ENCODE results near the gene CALN1. TPM values are rescaled to one million over a fixed set of nuclear protein-coding genes. Genes with fewer than 3 reads are reported as not detected.

The CALN1 gene
- total RNA-seq, 4 donors from 2014 or later = under 0.01 to 0.33 (median 0.10) TPM; not detected in 1

DNA sequence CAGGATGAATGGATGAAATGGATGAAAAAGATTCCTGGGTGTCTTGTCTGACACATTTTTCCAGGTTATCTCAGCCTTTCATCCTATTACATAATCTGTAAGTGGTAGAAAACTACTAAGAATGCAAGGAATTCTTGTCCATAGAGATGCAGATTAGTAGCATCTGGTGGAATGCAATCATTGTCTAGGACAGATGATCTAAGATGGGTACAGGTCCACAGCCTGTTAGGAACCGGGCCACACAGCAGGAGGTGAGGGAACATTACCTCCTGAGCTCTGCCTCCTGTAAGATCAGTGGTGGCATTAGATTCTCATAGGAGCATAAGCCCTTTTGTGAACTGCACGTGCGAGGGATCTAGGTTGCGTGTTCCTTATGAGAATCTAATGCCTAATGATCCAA is 225.0 kb downstream of the CALN1 start:
- no peak for TF ChIP-seq POLR2A (IDR thresholded peaks at IDR 0.05)
- TF ChIP-seq, protein P1, sequence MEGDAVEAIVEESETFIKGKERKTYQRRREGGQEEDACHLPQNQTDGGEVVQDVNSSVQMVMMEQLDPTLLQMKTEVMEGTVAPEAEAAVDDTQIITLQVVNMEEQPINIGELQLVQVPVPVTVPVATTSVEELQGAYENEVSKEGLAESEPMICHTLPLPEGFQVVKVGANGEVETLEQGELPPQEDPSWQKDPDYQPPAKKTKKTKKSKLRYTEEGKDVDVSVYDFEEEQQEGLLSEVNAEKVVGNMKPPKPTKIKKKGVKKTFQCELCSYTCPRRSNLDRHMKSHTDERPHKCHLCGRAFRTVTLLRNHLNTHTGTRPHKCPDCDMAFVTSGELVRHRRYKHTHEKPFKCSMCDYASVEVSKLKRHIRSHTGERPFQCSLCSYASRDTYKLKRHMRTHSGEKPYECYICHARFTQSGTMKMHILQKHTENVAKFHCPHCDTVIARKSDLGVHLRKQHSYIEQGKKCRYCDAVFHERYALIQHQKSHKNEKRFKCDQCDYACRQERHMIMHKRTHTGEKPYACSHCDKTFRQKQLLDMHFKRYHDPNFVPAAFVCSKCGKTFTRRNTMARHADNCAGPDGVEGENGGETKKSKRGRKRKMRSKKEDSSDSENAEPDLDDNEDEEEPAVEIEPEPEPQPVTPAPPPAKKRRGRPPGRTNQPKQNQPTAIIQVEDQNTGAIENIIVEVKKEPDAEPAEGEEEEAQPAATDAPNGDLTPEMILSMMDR (IDR thresholded peaks at IDR 0.05) = no peak
- Histone ChIP-seq H3K27ac (no peak overlapping the region), H3K9me3 (no peaks in the 10 kb centered on the region), H3K4me3 (replicated peaks in 1 of 3) (no peak overlapping the region), H3K27me3 (no peaks in the 10 kb centered on the region), H3K4me1 (no peaks in the 10 kb centered on the region), H3K36me3 (no peaks in the 10 kb centered on the region)
- DNase-seq = no peak
- intact Hi-C loops (cut with DNase I) = no loop called here
- 88 to 92% methylated on average over 4 of the region's 4 CpGs for WGBS, 2 donors

DNA sequence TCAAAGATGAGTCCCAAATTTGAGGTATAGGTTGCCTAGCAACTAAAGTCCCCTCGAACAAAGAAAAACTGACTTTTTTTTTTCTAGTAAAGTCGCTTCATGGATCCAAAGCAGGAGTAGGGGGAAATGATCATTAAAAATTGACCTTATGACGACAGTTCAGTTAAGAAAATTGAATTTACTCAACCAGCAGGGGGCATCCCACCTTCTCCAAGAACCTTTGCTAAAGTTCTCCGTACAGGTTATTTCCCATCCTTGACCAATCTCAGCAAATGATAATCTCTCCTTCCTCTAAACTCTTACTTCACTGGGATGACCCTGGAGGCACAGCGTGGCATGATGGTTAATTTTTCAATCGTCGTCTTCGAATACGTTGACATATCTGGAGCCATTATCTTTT is 228.3 kb downstream of the CALN1 start:
- WGBS, 2 donors = 79 to 81% methylated on average over 9 of the region's 9 CpGs
- intact Hi-C loops (cut with DNase I) = no loop called here
- Histone ChIP-seq H3K27me3 (no peaks in the 10 kb centered on the region), H3K4me3 (replicated peaks in 1 of 3) (no peak overlapping the region), H3K4me1 (no peaks in the 10 kb centered on the region), H3K27ac (no peak overlapping the region), H3K36me3 (no peaks in the 10 kb centered on the region), H3K9me3 (no peaks in the 10 kb centered on the region)
- DNase-seq = peak in 1 of 2 donors; percentile 14
- TF ChIP-seq, protein P1 (IDR thresholded peaks at IDR 0.05) = peak in 4 of 6 experiments; percentile 8 to 48 (median 40)
- no peak for TF ChIP-seq POLR2A (IDR thresholded peaks at IDR 0.05)

GRCh38 chr7:72182036-72182435 is 230.1 kb downstream of the CALN1 start:
- TF ChIP-seq, protein P1 (IDR thresholded peaks at IDR 0.05) = no peak
- TF ChIP-seq POLR2A (IDR thresholded peaks at IDR 0.05) = no peak
- no peaks in the 10 kb centered on the region for H3K4me1 ChIP-seq
- H3K4me3 ChIP-seq (replicated peaks in 1 of 3) = no peak overlapping the region
- H3K27me3 ChIP-seq = no peaks in the 10 kb centered on the region
- H3K27ac ChIP-seq = no peak overlapping the region
- H3K9me3 ChIP-seq = no peaks in the 10 kb centered on the region
- WGBS, 2 donors = 66 to 79% methylated on average over 4 of the region's 4 CpGs
- no peaks in the 10 kb centered on the region for H3K36me3 ChIP-seq
- no peak for DNase-seq
- intact Hi-C loops (cut with DNase I) = no loop called here

DNA sequence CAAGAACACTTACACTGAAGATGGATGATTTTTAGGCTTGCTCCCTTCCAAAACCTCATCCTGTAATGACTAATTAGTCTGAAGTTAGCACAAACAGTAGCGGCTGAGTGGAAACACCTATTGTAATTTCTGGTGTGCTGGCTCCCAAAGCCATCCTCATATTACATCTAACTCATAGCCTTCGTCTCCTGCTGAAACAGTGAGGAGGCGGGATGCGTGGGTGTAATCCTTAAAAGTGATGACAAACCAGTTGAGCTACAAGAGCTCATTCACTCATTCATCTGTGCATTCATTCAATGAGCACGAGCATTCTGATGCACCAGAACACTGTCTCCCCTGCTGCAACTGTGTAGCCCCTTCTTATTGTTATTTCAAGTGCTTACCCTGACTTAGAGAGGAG is 235.3 kb downstream of the CALN1 start:
- no peak for TF ChIP-seq POLR2A (IDR thresholded peaks at IDR 0.05)
- H3K4me3 ChIP-seq (replicated peaks in 1 of 3) = no peak overlapping the region
- H3K27me3 ChIP-seq = no peaks in the 10 kb centered on the region
- no peaks in the 10 kb centered on the region for H3K36me3 ChIP-seq
- 84 to 91% methylated on average over 5 of the region's 5 CpGs for WGBS, 2 donors
- no peak overlapping the region for H3K27ac ChIP-seq
- no peaks in the 10 kb centered on the region for H3K4me1 ChIP-seq
- intact Hi-C loops (cut with DNase I) = no loop called here
- no peaks in the 10 kb centered on the region for H3K9me3 ChIP-seq
- DNase-seq = no peak

GRCh38 chr7:72170475-72170874 is 241.7 kb downstream of the CALN1 start:
- Histone ChIP-seq H3K36me3 (no peaks in the 10 kb centered on the region), H3K4me3 (replicated peaks in 1 of 3) (no peak overlapping the region), H3K4me1 (no peaks in the 10 kb centered on the region), H3K9me3 (no peaks in the 10 kb centered on the region), H3K27me3 (no peaks in the 10 kb centered on the region), H3K27ac (no peak overlapping the region)
- no peak for TF ChIP-seq POLR2A (IDR thresholded peaks at IDR 0.05)
- TF ChIP-seq, protein P1 (IDR thresholded peaks at IDR 0.05) = no peak
- intact Hi-C loops (cut with DNase I) = no loop called here
- 82 to 89% methylated on average over 3 of the region's 3 CpGs for WGBS, 2 donors
- no peak for DNase-seq

DNA sequence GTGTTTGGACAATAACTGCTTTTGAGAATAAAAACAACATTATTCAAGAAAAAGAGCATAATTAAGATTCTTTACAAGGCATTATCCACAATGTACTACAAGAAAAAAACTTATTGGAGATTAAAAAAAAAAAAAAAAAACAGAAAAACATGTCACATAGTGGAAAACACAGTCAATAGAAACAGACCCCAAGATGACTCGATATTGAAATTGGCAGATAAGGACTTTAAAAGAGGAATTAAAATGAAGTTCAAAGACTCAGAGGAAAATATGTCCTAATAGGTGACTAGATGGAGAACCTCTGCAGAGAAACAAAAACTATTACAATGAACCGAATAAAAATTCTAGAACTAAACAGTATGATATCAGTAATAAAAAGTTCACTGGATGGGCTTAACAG is 248.9 kb downstream of the CALN1 start:
- Histone ChIP-seq H3K27ac (no peak overlapping the region), H3K36me3 (no peaks in the 10 kb centered on the region), H3K4me1 (no peaks in the 10 kb centered on the region), H3K27me3 (no peaks in the 10 kb centered on the region), H3K9me3 (no peaks in the 10 kb centered on the region), H3K4me3 (replicated peaks in 1 of 3) (no peak overlapping the region)
- intact Hi-C loops (cut with DNase I) = no loop called here
- 90 to 97% methylated on average over 2 of the region's 2 CpGs for WGBS, 2 donors
- DNase-seq = no peak
- no peak for TF ChIP-seq POLR2A (IDR thresholded peaks at IDR 0.05)
- TF ChIP-seq, protein P1 (IDR thresholded peaks at IDR 0.05) = no peak
